ENCODE data around the gene SLC1A5. TPM values are rescaled to one million over a fixed set of nuclear protein-coding genes. Genes with fewer than 3 reads are reported as not detected.
"Not testable (repeated sequence)": the region's sequence is repeated elsewhere in the genome, so short reads cannot be mapped to it uniquely, and the experiment has no call there.

SLC1A5 gene
- polyA plus RNA-seq, 3 donors: 32.4 to 154 (median 56.9) TPM

- no peak overlapping the region for H3K27ac ChIP-seq (ENCODE audit: low read depth, low read length)
- WGBS, 3 donors: 60 to 82% (median 79%) methylated on average over 7 of the region's 7 CpGs
Measured at GRCh38 chr19:46806656-46807055, 18.3 kb upstream of the SLC1A5 start.

- not testable (repeated sequence) for H3K27ac ChIP-seq (ENCODE audit: low read depth, low read length)
- 89 to 95% (median 94%) methylated on average over 4 of the region's 4 CpGs for WGBS, 3 donors
Measured at GRCh38 chr19:46804432-46804831, 16.0 kb upstream of the SLC1A5 start.

GRCh38 chr19:46803555-46803954 is 15.2 kb upstream of the SLC1A5 start:
- 75 to 80% (median 75%) methylated on average over 2 of the region's 2 CpGs for WGBS, 3 donors

GRCh38 chr19:46802152-46802551 is 13.8 kb upstream of the SLC1A5 start:
- WGBS, 3 donors: 90 to 95% (median 90%) methylated on average over 5 of the region's 5 CpGs
- H3K27ac ChIP-seq (ENCODE audit: low read depth, low read length): no peak overlapping the region

More at GRCh38 chr19:46803555-46803954, 15.2 kb upstream of the SLC1A5 start:
- H3K27ac ChIP-seq (ENCODE audit: low read depth, low read length): no peak overlapping the region

- WGBS, 3 donors: 92 to 99% (median 97%) methylated on average over 2 of the region's 2 CpGs
- H3K27ac ChIP-seq (ENCODE audit: low read depth, low read length): no peak overlapping the region
Measured at GRCh38 chr19:46798713-46799112, 10.3 kb upstream of the SLC1A5 start.

- no peak overlapping the region for H3K27ac ChIP-seq (ENCODE audit: low read depth, low read length)
- WGBS, 3 donors: 91 to 100% (median 98%) methylated on average over 1 of the region's 1 CpG
Measured at GRCh38 chr19:46797881-46798280, 9.5 kb upstream of the SLC1A5 start.

- 40 to 66% (median 56%) methylated on average over 5 of the region's 5 CpGs for WGBS, 3 donors
- no peak overlapping the region for H3K27ac ChIP-seq (ENCODE audit: low read depth, low read length)
Measured at GRCh38 chr19:46791944-46792343, 3.5 kb upstream of the SLC1A5 start.

- 88 to 91% (median 88%) methylated on average over 8 of the region's 8 CpGs for WGBS, 3 donors
- no peak overlapping the region for H3K27ac ChIP-seq (ENCODE audit: low read depth, low read length)
Measured at GRCh38 chr19:46789371-46789770, 977 bp upstream of the SLC1A5 start.

GRCh38 chr19:46788968-46789338 is 559 bp upstream of the SLC1A5 start:
- H3K27ac ChIP-seq (ENCODE audit: low read depth, low read length): no peak overlapping the region
- WGBS, 3 donors: 55 to 67% (median 63%) methylated on average over 9 of the region's 9 CpGs

- 0 to 2% (median 0%) methylated on average over 74 to 80 of the region's 80 CpGs for WGBS, 3 donors
- H3K27ac ChIP-seq (ENCODE audit: low read depth, low read length): peak overlapping the region; percentile 93
Measured at GRCh38 chr19:46787331-46788261, 798 bp downstream of the SLC1A5 start.

GRCh38 chr19:46787040-46787330 is 1.4 kb downstream of the SLC1A5 start:
- peak overlapping the region; percentile 93 for H3K27ac ChIP-seq (ENCODE audit: low read depth, low read length)
- WGBS, 3 donors: 2 to 19% (median 2%) methylated on average over 5 of the region's 5 CpGs

- WGBS, 3 donors: 2 to 43% (median 3%) methylated on average over 20 of the region's 20 CpGs
- peak overlapping the region; percentile 93 for H3K27ac ChIP-seq (ENCODE audit: low read depth, low read length)
Measured at GRCh38 chr19:46786236-46787039, 2.0 kb downstream of the SLC1A5 start.

- 55 to 68% (median 64%) methylated on average over 4 of the region's 4 CpGs for WGBS, 3 donors
- no peak overlapping the region for H3K27ac ChIP-seq (ENCODE audit: low read depth, low read length)
Measured at GRCh38 chr19:46785980-46786235, 2.5 kb downstream of the SLC1A5 start.

- no peak overlapping the region for H3K27ac ChIP-seq (ENCODE audit: low read depth, low read length)
- 67 to 80% (median 71%) methylated on average over 19 of the region's 19 CpGs for WGBS, 3 donors
Measured at GRCh38 chr19:46785054-46785979, 3.1 kb downstream of the SLC1A5 start.

GRCh38 chr19:46784262-46785053 is 3.9 kb downstream of the SLC1A5 start:
- no peak overlapping the region for H3K27ac ChIP-seq (ENCODE audit: low read depth, low read length)
- WGBS, 3 donors: 19 to 56% (median 26%) methylated on average over 16 to 17 of the region's 17 CpGs

GRCh38 chr19:46783670-46784069 is 4.7 kb downstream of the SLC1A5 start:
- 58 to 68% (median 68%) methylated on average over 2 of the region's 2 CpGs for WGBS, 3 donors
- no peak overlapping the region for H3K27ac ChIP-seq (ENCODE audit: low read depth, low read length)

- H3K27ac ChIP-seq (ENCODE audit: low read depth, low read length): no peak overlapping the region
- WGBS, 3 donors: 89 to 97% (median 96%) methylated on average over 7 of the region's 7 CpGs
Measured at GRCh38 chr19:46782355-46783019, 5.9 kb downstream of the SLC1A5 start.
